HG02610 (cell line): ENCODE measurements around the gene INO80.
"Not testable (repeated sequence)": the region's sequence is repeated elsewhere in the genome, so short reads cannot be mapped to it uniquely, and the experiment has no call there.

Experiments
- ATAC-seq: cut with Tn5 transposase; IDR thresholded peaks from one replicate; pipeline ENCODE4 v1.9.1; 2021; ENCODE audit warnings: mild to moderate bottlenecking, moderate library complexity; ENCODE audit not compliant: unreplicated experiment

INO80 gene

GRCh38 chr15:41116116-41116961, at the start of gene INO80:
Gene INO80, minus strand, starts transcription at chr15:41116280. Its CDS starts 19,970 bp downstream, at chr15:41096310.
- peak; percentile 71 for ATAC-seq

DNA sequence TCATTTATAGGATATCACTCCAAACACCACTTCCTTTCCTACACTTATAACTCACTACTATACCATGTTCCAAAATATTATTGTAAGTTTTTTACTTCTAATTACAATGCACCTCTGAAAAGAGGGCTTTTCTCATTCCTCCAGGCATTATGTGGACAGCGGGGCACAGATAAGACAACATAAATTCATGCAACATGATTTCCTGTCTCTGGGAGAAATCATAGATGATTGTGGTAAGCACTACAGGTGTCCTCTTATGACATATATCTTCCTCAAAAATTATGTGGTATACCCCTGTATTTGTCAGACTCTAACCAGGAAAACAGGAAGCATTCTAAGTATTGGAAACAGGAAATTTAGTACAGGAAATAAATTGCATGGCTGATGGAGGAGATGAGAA, 45.7 kb upstream of the INO80 start:
- no peak for ATAC-seq

- no peak for ATAC-seq
Observed at GRCh38 chr15:41161336-41161735, 45.3 kb upstream of the INO80 start.

- ATAC-seq, result no peak
Observed at GRCh38 chr15:41160639-41161315, 44.7 kb upstream of the INO80 start.

DNA sequence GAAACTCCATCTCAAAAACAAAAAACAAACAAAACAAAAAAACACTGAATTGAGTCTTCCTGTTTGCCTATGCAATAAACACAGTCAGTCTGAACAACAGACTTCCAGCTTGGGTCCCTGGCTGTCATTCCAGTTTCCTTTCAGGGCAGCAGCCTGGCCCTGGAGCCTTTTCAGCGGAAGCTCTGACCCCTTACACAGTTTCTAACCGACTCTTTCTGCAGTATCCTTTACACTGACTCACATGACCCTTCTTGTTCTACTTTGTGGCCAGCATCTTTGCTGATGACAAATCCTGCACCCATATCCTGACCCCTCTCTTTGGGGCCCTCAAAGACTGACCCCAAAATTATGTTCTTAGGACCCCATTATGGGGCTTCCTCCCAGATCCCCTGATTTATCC, 38.3 kb upstream of the INO80 start:
- no peak for ATAC-seq

- no peak for ATAC-seq
Observed at GRCh38 chr15:41153733-41154132, 37.7 kb upstream of the INO80 start.

- ATAC-seq, result no peak
Observed at GRCh38 chr15:41151451-41152005, 35.4 kb upstream of the INO80 start.

GRCh38 chr15:41150279-41150678, 34.2 kb upstream of the INO80 start:
- ATAC-seq, result no peak

GRCh38 chr15:41148065-41148464, 32.0 kb upstream of the INO80 start:
- no peak for ATAC-seq

GRCh38 chr15:41139619-41140018, 23.5 kb upstream of the INO80 start:
- no peak for ATAC-seq

GRCh38 chr15:41139112-41139511, 23.0 kb upstream of the INO80 start:
- not testable (repeated sequence) for ATAC-seq

DNA sequence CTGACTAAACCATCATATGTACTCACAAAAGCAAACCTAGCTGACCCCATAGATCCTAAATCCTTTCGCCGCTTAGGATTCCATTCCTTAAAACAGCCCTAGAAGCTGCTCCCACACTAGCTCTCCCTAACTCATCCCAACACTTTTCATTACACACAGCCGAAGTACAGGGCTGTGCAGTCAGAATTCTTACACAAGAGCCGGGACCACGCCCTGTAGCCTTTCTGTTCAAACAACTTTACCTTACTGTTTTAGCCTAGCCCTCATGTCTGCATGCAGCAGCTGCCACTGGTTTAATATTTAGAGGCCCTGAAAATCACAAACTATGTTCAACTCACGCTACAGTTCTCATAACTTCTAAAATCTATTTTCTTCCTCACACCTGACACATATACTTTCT, 19.5 kb upstream of the INO80 start:
- not testable (repeated sequence) for ATAC-seq

GRCh38 chr15:41133454-41133853, 17.4 kb upstream of the INO80 start:
- ATAC-seq, result no peak

GRCh38 chr15:41132094-41132493, 16.0 kb upstream of the INO80 start:
- ATAC-seq, result not testable (repeated sequence)

- no peak for ATAC-seq
Observed at GRCh38 chr15:41128174-41128902, 12.3 kb upstream of the INO80 start.

GRCh38 chr15:41125931-41126642, 10.0 kb upstream of the INO80 start:
- ATAC-seq, result no peak

DNA sequence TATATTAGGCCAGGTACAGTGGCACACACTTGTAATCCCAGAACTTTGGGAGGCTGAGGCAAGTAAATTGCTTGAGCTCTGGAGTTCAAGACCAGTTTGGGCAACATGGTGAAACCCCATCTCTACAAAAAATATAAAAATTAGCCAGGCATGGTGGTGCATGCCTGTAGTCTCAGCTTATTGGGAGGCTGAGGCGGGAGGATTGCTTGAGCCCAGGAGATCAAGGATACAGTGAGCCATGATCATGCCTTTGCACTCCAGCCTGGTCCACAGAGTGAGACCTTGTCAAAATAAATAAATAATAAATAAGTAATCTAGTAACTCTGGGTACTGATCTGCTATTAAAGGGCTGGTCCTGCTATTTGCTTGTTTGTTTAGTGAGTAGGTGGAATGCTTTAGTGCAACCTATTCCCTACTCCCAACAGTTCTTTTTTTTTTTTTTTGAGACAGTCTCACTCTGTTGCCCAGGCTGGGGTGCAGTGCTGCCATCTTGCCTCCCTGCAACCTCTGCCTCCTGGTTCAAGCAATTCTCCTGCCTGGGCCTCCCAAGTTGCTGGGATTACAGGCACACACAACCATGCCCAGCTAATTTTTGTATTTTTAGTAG, 9.1 kb upstream of the INO80 start:
- no peak for ATAC-seq

- ATAC-seq, result no peak
Observed at GRCh38 chr15:41124058-41124457, 8.0 kb upstream of the INO80 start.

- ATAC-seq, result no peak
Observed at GRCh38 chr15:41122849-41123248, 6.8 kb upstream of the INO80 start.

DNA sequence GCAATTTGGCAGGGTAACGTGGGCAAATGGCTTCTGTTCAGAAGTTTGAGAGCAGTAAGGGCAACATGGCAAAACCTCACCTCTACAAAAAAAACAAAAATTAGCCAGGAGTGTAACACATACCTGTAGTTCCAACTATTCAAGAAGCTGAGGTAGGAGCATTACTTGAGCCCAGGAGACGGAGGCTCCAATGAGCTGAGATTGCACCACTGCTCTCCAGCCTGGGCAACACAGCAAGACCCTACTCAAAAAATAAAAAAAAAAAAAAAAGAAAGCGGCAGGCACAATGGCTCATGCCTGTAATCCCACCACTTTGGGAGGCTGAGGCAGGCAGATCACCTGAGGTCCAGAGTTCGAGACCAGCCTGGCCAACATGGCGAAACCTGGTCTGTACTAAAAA, 5.9 kb upstream of the INO80 start:
- ATAC-seq, result no peak
